Gastrocnemius medialis (tissue), 4 donors: ENCODE results near the gene MBOAT7. TPM values are rescaled to one million over a fixed set of nuclear protein-coding genes. Genes with fewer than 3 reads are reported as not detected.

ENCODE experiments used
- ATAC-seq, 2 donors: fragments of 150-250 bp; one replicate each; pipeline ENCODE4 v1.9.1; 2016
- DNase-seq, 2 donors: peaks; one replicate each; pipeline ENCODE4 v3.0.0-alpha.2; 2019
- H3K27ac ChIP-seq, 4 donors: fragments of 200-600 bp; sonication (generic); 1 replicate in 1 of 4; 2 replicates in 3 of 4; pipeline ENCODE4 v1.5.1; 2016 to 2018; ENCODE audit warnings: mild to moderate bottlenecking in 2 of 4, moderate library complexity in 1 of 4
- H3K27me3 ChIP-seq, 3 donors: fragments of 200-600 bp; sonication (generic) in 2 of 3; 1 replicate in 1 of 3; 2 replicates in 2 of 3; pipeline versions ENCODE4 v1.5.1 to v1.6.0; 2016 to 2019; ENCODE audit warnings: mild to moderate bottlenecking in 1 of 3, moderate library complexity in 1 of 3
- H3K36me3 ChIP-seq, 2 donors: fragments of 200-600 bp; sonication (generic) in 1 of 2; one replicate each; pipeline ENCODE4 v1.5.1; 2017 to 2018
- H3K4me1 ChIP-seq, 2 donors: fragments of 200-600 bp; sonication (generic) in 1 of 2; one replicate each; pipeline ENCODE4 v1.5.1; 2016 to 2017; ENCODE audit warnings: mild to moderate bottlenecking in 2 of 2
- H3K4me3 ChIP-seq, 4 donors: fragments of 200-600 bp; sonication (generic) in 3 of 4; 1 replicate in 1 of 4; 2 replicates in 3 of 4; pipeline ENCODE4 v1.5.1; 2016 to 2019; ENCODE audit warnings: mild to moderate bottlenecking in 2 of 4
- H3K9me3 ChIP-seq, 3 donors: fragments of 200-600 bp; sonication (generic) in 2 of 3; 1 replicate in 1 of 3; 2 replicates in 2 of 3; pipeline ENCODE4 v1.5.1; 2016 to 2019
- CTCF ChIP-seq, 5 experiments: fragments of 450-650 bp in 3 of 5; fragments of 200-600 bp in 2 of 5; sonication (generic) in 2 of 5; IDR thresholded peaks in 4 of 5; conservative IDR thresholded peaks in 1 of 5; 1 replicate in 4 of 5; 2 replicates in 1 of 5; pipeline ENCODE4 v1.5.1; 2016 to 2019; ENCODE audit warnings: antibody characterized with exemption in 5 of 5, mild to moderate bottlenecking in 3 of 5, moderate library complexity in 3 of 5
- POLR2A ChIP-seq, 2 donors: fragments of 450-650 bp; IDR thresholded peaks; one replicate each; pipeline ENCODE4 v1.6.1; 2017; ENCODE audit warnings: antibody characterized with exemption in 2 of 2, mild to moderate bottlenecking in 2 of 2, moderate library complexity in 2 of 2
- in situ Hi-C, 4 donors: fragments of 200-750 bp; cut with MboI; loops; one replicate each; pipeline versions ENCODE4 v1.15.0 to v1.8.0; 2017; ENCODE audit warnings: low sequenced_read_pairs in 4 of 4
- intact Hi-C: fragments of 100-400 bp; cut with DNase I; formaldehyde crosslinking; loops from one replicate; pipeline ENCODE4 v1.15.1; 2023; ENCODE audit warnings: low total_unique reads
- total RNA-seq, 4 donors: library from RNA; depleted of rRNA; stranded (reverse); fragments of >200 nt; gene quantifications; one replicate each; pipeline versions ENCODE4 v1.1.0 to v1.2.3, GENCODE V29; 2016

The MBOAT7 gene
- total RNA-seq, 4 donors from 2014 or later = 11.6 to 36.4 (median 19.3) TPM

- H3K4me1 ChIP-seq = peaks cover 75 to 83% of the 10 kb centered on the region in 2 donors
- intact Hi-C loops (loop anchor here (10.0 kb wide), 1 partner anchor 1399 kb away; the partner anchor contains the start of genes ZNF524 and ZNF865), in situ Hi-C loops (loop anchor here in 1 of 4 donors (10.0 kb wide), 1 partner anchor 249 kb away; no protein-coding TSS in a partner anchor)
- peak overlapping the region; percentile 5 to 95 (median 84) for H3K27ac ChIP-seq
- H3K27me3 ChIP-seq = no peaks in the 10 kb centered on the region
- peaks cover 0 to 63% of the 10 kb centered on the region in 2 donors for H3K36me3 ChIP-seq
- no peak overlapping the region for H3K4me3 ChIP-seq
- ATAC-seq (no peak), DNase-seq (no peak)
- H3K9me3 ChIP-seq = no peaks in the 10 kb centered on the region
- TF ChIP-seq POLR2A (IDR thresholded peaks at IDR 0.05) (no peak), CTCF (IDR thresholded peaks at IDR 0.05 in 4 of 5, conservative IDR thresholded peaks at IDR 0.05 in 1 of 5) (no peak)
These were observed 16.9 kb upstream of the MBOAT7 start for GRCh38 chr19:54206030-54206830.

- ATAC-seq (no peak), DNase-seq (no peak)
- Histone ChIP-seq H3K9me3 (no peaks in the 10 kb centered on the region), H3K36me3 (peaks cover 0 to 63% of the 10 kb centered on the region in 2 donors), H3K4me1 (peaks cover 76 to 79% of the 10 kb centered on the region in 2 donors), H3K4me3 (no peak overlapping the region), H3K27ac (peak overlapping the region in 2 of 4 donors; percentile 95), H3K27me3 (no peaks in the 10 kb centered on the region)
- intact Hi-C loops (loop anchor here (5.0 to 10.0 kb wide), 3 partner anchors 43 to 1400 kb away; partner anchors contain the start of genes ZNF524 and ZNF865), in situ Hi-C loops (loop anchor here in 1 of 4 donors (10.0 kb wide), 1 partner anchor 250 kb away; no protein-coding TSS in a partner anchor)
- no peak for TF ChIP-seq POLR2A (IDR thresholded peaks at IDR 0.05)
- TF ChIP-seq CTCF (IDR thresholded peaks at IDR 0.05 in 4 of 5, conservative IDR thresholded peaks at IDR 0.05 in 1 of 5) = no peak
These were observed 15.5 kb upstream of the MBOAT7 start for GRCh38 chr19:54204767-54205468.

- ATAC-seq (no peak), DNase-seq (no peak)
- peak overlapping the region in 2 of 4 donors; percentile 76 to 78 for H3K4me3 ChIP-seq
- no peaks in the 10 kb centered on the region for H3K9me3 ChIP-seq
- H3K4me1 ChIP-seq = peaks cover 60 to 63% of the 10 kb centered on the region in 2 donors
- TF ChIP-seq CTCF (IDR thresholded peaks at IDR 0.05 in 4 of 5, conservative IDR thresholded peaks at IDR 0.05 in 1 of 5) = no peak
- no peak for TF ChIP-seq POLR2A (IDR thresholded peaks at IDR 0.05)
- intact Hi-C loops (loop anchor here (5.0 to 10.0 kb wide), 3 partner anchors 41 to 1402 kb away; partner anchors contain the start of genes ZNF524 and ZNF865), in situ Hi-C loops (loop anchor here in 1 of 4 donors (10.0 kb wide), 1 partner anchor 252 kb away; no protein-coding TSS in a partner anchor)
- peak overlapping the region; percentile 63 to 95 (median 92) for H3K27ac ChIP-seq
- no peaks in the 10 kb centered on the region for H3K27me3 ChIP-seq
- peaks cover 0 to 61% of the 10 kb centered on the region in 2 donors for H3K36me3 ChIP-seq
These were observed 13.8 kb upstream of the MBOAT7 start for GRCh38 chr19:54203151-54203611.

- H3K4me1 ChIP-seq = peaks cover 53 to 54% of the 10 kb centered on the region in 2 donors
- peaks cover 0 to 49% of the 10 kb centered on the region in 2 donors for H3K36me3 ChIP-seq
- no peaks in the 10 kb centered on the region for H3K27me3 ChIP-seq
- peak overlapping the region; percentile 88 to 95 (median 92) for H3K27ac ChIP-seq
- peak overlapping the region; percentile 76 to 86 (median 77) for H3K4me3 ChIP-seq
- no peaks in the 10 kb centered on the region for H3K9me3 ChIP-seq
- TF ChIP-seq CTCF (IDR thresholded peaks at IDR 0.05 in 4 of 5, conservative IDR thresholded peaks at IDR 0.05 in 1 of 5) (no peak), POLR2A (IDR thresholded peaks at IDR 0.05) (no peak)
- intact Hi-C loops (loop anchor here (5.0 to 10.0 kb wide), 3 partner anchors 40 to 1403 kb away; partner anchors contain the start of genes ZNF524 and ZNF865), in situ Hi-C loops (loop anchor here in 1 of 4 donors (10.0 kb wide), 1 partner anchor 253 kb away; no protein-coding TSS in a partner anchor)
- ATAC-seq = no peak
- DNase-seq = no peak
These were observed 12.6 kb upstream of the MBOAT7 start for GRCh38 chr19:54201980-54202379.
